ENCODE measurements around the gene SPTLC1.
"Not testable (repeated sequence)": the region's sequence is repeated elsewhere in the genome, so short reads cannot be mapped to it uniquely, and the experiment has no call there.

SPTLC1 gene

DNA sequence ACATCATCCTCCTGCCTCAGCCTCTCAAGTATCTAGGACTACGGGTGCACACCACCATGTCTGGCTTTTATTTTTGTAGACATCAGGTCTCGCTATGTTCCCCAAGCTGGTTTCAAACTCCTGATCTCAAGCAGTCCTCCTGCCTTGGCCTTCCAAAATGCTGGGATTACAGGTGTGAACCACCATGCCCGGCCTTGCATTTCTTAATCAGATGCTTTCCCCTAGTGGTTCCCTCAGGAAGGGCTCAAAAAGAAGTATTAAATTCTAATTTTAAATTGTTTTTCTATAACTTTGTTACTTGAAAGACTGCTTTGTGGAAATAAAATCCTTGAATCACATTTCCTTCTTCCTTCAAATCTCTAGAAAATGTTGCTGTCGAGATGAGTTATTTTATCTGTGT lies 85.7 kb downstream of the SPTLC1 start:
- no peak for DNase-seq

GRCh38 chr9:92026206-92027002 lies 88.8 kb downstream of the SPTLC1 start:
- DNase-seq: no peak

DNA sequence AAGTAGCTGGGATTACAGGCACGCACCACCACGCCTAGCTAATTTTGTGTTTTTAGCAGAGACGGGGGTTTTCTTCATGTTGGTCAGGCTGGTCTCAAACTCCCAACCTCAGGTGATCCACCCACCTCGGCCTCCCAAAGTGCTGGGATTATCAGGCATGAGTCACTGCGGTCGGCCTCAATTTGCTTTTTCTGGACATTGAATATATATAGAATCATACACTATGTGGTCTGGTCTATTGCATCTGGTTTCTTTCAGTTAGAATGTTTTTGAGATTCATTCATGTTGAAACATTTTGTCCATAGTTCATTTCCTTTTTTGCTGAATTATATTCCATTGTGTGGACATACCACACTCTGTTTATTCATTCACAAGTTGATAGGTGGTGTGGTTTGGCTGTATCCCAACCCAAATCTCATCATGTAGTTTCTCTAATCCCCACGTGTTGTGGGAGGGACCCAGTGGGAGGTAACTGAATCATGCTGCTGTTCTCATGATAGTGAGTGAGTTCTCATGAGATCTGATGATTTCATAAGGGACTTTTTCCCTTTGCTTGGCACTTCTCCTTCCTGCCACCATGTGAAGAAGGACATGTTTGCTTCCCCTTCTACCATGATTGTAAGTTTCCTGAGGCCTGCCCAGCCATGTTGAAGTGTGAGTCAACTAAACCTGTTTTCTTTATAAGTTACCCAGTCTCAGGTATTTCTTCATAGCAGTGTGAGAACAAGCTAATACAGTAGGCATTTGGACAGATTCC lies 93.2 kb downstream of the SPTLC1 start:
- not testable (repeated sequence) for DNase-seq

- DNase-seq: no peak
Observed at GRCh38 chr9:92019658-92020057, 95.6 kb downstream of the SPTLC1 start.

DNA sequence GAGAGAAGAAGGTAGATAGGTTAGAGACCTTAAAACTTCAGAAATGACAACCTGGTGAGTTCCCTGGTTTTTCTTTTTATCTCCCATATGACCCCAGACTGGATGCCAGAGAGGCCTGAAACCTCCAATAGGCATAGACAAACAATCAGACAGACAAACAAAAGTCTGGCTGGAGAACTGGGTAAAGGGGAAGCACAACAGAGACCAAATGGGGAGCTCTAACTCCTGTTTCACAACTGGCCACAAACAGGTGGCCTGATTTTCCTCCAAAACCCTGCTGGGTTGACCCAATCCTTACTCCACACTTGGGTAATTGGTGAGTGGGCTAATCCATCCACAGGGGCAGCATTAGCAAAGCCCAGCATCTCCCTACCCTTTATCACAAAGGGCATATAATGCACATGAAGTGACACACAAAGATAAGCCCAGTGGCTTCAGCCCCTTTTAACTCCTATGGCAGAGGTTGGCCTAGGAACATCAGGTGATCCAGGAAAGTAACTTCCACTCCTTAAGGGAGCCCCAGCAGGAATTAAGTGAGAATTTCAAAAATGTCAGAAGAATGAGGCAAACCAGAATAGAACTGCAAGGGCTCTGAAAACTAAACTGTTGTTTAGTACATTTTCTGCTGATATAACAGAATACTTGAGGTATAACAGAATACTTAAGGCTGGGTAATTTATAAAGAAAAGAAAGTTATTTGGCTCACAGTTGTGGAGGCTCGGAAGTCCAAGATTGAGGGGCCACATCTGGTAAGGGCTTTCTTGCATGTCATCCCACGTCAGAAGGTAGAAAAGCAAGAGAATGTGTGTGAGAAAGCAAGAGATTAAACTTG lies 104.3 kb downstream of the SPTLC1 start:
- no peak for DNase-seq

- not testable (repeated sequence) for DNase-seq
Observed at GRCh38 chr9:92010253-92010652, 105.0 kb downstream of the SPTLC1 start.

DNA sequence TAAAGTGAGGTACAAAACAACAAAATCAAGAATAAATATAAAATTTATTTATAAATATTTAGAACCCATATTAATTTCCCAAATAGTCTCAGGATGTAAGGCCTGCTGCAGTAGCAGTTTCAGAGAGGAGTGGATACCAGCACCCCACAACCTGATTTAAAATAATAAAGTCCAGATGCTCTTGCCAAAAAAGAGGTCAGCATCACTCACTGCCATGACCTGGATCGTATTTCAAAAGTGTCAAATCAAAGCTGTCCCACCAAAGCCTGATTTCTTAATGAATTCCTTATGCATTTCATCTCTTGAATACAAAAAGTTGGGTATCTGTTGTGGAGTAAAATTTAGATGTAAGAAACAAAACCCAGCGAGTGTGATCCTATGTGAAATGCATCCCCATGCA lies 107.2 kb downstream of the SPTLC1 start:
- no peak for DNase-seq

DNA sequence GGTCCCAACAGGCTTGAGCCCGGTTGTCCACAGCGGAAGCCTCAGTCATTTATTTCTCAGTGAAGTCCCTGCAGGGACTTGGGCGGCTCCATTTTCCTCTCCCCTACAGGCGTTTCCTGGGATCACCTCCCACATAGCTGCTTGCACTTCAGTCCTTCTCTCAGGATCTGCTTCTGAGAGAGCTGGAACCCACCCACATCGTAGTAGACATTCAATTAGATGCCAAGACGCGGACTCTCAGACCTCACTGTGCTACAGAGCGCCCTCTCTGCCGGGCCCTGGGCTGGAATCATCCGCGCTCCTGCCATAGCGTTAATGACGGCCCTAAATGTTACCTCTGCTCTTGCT lies 111.2 kb downstream of the SPTLC1 start:
- no peak for DNase-seq

DNA sequence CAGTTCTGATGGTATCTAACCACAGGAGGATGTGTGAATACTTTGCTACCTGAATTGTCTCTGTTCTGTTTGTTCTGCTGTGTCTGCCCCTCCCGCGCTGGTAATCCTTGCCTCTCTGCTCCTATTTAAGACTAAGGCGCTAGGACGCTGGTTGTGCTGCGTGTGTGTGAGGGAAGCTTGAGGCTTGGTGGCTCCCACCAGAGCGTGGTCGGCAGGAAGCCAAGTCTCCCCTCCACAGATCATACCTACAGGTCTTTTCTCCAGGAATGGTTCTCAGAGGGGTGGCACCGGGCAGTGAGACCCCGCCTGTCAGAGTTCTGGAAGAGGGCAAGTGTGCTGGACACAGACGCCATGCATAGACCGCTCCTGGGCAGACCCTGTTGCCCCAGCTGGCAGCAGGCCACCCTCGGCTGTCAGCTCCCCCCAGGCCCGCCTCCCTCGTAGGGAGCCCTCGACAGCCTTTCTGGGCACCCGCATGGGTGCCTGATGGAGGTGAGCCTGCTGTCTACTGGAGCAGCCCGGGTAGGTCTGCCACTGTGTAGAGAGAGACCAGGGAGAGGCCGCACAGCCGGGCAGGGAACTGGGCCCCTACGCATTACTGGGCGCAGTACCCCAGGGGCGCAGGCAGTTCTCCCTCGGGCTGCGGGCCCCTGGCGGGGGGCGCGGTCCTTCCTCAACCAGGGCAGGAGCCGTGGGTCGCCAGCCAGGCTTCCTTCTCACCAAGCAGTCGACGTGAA lies 111.7 kb downstream of the SPTLC1 start:
- no peak for DNase-seq

DNA sequence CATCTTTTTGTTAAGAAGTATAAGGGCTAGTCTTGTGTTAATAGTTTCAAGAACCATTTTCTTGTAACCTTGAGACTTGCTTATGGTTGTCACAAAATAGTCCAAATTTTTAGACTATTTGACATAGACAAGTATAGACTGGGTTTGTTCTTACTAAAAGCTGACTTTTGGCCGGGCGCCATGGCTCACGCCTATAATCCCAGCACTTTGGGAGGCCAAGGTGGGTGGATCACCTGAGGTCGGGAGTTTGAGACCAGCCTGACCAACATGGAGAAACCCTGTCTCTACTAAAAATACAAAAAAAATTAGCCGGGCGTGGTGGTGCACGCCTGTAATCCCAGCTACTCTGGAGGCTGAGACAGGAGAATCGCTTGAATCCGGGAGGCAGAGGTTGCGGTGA lies 113.3 kb downstream of the SPTLC1 start:
- DNase-seq: not testable (repeated sequence)

DNA sequence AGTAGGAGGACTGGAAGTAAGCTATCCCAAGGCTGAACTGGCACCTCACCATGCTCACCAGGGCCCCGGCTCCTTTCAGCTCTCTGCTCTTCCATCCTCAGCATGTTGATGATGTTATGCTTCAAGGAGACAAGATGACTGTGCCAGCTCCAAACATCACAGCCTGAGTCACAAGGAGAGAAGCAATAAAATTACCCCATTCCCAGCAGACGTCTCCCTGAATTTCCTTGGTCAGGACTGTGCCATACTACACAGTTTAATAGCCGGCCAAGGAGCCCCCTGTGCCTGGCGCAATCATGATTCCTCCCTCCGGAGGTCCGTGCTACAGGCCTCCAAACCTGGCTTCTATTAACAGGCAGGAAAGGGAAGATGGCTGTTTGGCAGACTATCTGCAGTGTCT lies 114.0 kb downstream of the SPTLC1 start:
- no peak for DNase-seq

DNA sequence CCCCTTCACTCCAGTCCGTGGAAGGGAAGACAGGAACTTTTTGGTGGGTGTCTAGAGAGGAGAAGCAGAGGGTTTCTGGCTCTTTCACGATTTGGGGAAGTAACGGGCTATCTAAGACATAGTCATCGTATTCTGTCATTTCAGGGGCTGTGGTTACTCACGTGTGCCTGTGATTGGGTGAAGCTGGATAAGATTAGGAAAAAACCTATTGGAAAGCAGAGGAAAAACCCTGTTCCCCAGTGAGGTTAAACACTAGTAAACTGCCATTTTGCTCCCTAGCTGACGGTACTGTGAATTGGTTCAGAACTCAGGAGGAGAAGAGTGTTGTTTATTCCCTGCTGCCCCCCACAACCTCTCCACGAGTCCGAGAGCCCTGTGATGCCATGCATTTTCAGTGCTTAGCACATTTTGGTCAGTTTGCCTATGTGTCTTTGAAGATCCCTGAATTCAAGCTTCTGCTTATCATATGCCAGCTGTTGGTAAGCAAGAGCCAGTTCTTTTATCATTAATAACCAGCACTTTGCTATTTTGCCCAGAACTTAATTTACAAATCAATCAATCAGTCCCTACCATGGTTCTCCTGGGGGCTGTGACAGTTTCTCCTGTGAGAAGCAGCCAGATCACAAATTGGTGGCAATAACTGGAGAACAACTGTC lies 120.1 kb downstream of the SPTLC1 start:
- DNase-seq: no peak

DNA sequence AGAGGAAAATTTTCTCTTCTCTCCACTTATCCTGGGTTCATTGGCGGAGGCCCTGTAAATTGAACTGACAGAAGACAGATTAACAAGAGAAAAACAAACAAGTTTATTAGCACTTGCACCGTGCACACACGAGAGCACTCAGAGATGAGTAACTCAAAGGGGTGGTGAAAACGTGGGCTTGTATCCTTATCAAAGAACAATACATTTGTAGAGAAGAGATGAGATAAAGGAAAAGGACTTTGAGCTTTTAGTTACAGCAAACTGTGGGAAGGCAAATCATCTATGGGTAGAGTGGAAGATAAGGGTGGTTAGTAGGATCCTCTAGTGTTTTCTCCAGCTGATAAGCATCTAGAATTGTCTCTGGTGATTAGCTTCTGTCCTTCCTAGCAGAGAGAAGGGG lies 120.8 kb downstream of the SPTLC1 start:
- no peak for DNase-seq

GRCh38 chr9:91992461-91993041 lies 122.7 kb downstream of the SPTLC1 start:
- no peak for DNase-seq

DNA sequence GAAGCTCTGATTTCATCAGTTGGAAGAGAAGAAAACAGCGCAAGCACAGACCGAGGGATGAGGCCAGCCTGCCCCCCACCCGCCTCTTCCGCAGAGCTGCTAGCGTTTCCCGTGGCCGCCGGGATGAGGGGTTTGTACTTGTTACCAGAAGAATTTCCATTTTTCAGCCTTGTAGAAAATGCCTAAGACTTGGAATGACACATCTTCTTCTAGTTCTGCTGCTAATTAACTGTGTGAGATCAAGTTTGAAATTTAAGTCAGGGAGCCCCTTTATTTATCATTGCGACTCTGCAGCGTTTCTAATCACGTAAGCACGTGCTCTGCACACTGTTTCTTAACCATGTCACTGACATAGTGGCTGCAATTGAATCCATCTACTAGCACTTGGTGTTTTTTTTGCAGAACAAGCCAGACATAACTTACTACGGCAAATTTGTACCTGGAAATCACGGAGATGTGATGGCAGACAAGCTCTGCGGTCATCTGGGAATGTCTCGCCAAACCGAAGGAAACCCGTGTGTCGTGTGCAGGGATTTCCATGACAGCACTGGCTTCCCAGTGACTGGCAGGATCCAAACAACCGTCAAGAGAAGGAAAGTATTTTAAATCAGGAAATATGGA lies 123.4 kb downstream of the SPTLC1 start:
- no peak for DNase-seq

- no peak for DNase-seq
Observed at GRCh38 chr9:91986248-91986647, 129.0 kb downstream of the SPTLC1 start.

DNA sequence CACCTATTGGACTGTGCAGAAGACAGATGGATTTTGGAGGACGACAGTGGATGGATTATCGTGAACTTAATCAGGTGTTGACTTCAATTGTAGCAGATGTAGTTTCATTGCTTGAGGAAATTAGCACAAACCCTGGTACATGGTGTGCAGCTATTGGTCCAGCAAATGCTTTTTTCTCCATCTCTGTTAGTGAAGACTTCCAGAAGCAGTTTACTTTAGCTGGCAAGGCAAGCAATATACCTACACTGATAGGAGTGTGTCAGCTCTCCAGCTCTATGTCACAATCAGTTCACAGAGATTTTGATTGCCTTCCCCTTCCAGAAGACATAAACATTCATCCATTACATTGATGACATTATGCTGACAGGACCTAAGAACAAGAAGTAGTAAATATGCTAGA lies 129.5 kb downstream of the SPTLC1 start:
- DNase-seq: no peak
